HCT116 (cell line): Measurements from ENCODE around the gene SEZ6L2. TPM values are rescaled to one million over a fixed set of nuclear protein-coding genes. Genes with fewer than 3 reads are reported as not detected.

ENCODE experiments used
- ATAC-seq: fragments of 200-7000 bp; cut with Tn5 transposase; 2 replicates; pipeline ENCODE4 v1.9.1; 2020; ENCODE audit warnings: mild to moderate bottlenecking, moderate library complexity
- BruUV-seq: library from RNA; stranded (reverse); fragments of 400-500 nt; replicated peaks from 2 replicates; lab custom pipeline; 2021; lab: Mats Ljungman, UMichigan
- CTCF ChIA-PET: fragments of 300-600 bp; sonication (Branson Sonifier 250); formaldehyde crosslinking; loops from one replicate; lab custom pipeline; 2021; ENCODE audit warnings: antibody characterized with exemption; lab: Charles Lee
- POLR2A ChIA-PET: fragments of 300-600, 350-600 bp; sonication (Branson Sonifier 250); formaldehyde crosslinking; loops from one replicate; lab custom pipeline; 2021; ENCODE audit warnings: antibody characterized with exemption; lab: Charles Lee
- RAD21 ChIA-PET, 2 experiments: fragments of 300-600 bp; sonication (Branson Sonifier 250); formaldehyde crosslinking; loops; one replicate each; lab custom pipeline; 2023; ENCODE audit warnings: low total read pairs in 2 of 2; ENCODE audit not compliant: uncharacterized antibody in 2 of 2, unreplicated experiment in 2 of 2, low non-redundant PET in 1 of 2; lab: Charles Lee
- DNase-seq: peaks from one replicate; pipeline ENCODE4 v3.0.0-alpha.2; 2010; ENCODE audit warnings: low read depth, low spot score
- H2AFZ ChIP-seq: fragments of 200-600 bp; shearing (Covaris generic), sonication (generic); 2 replicates; pipeline ENCODE4 v1.6.1; 2017; ENCODE audit warnings: low read depth, mixed run types, mixed read lengths, antibody characterized with exemption, low read length; ENCODE audit not compliant: poor library complexity, severe bottlenecking
- H3K27ac ChIP-seq: 2 replicates; pipeline ENCODE4 v1.5.1; 2012; ENCODE audit warnings: low read depth, low read length
- H3K27me3 ChIP-seq: fragments of 200-600 bp; sonication (generic); 2 replicates; pipeline ENCODE4 v1.6.1; 2016; ENCODE audit warnings: mixed run types, low read length, mixed read lengths; ENCODE audit not compliant: insufficient read depth
- H3K36me3 ChIP-seq, 2 experiments: fragments of 200-500 bp in 1 of 2; fragments of 200-600 bp in 1 of 2; sonication (Bioruptor generic) in 1 of 2; sonication (generic) in 1 of 2; 2 replicates each; pipeline versions ENCODE4 v1.5.1 to v1.6.1; 2014 to 2016; ENCODE audit warnings: low read length in 2 of 2, inconsistent platforms in 1 of 2, mixed read lengths in 1 of 2, mixed run types in 1 of 2; ENCODE audit not compliant: insufficient read depth in 2 of 2, control insufficient read depth in 1 of 2
- H3K4me1 ChIP-seq, 2 experiments: fragments of 200-600 bp in 1 of 2; sonication (generic) in 1 of 2; 2 replicates each; pipeline versions ENCODE4 v1.5.1 to v1.6.1; 2012 to 2017; ENCODE audit warnings: low read length in 2 of 2, inconsistent platforms in 1 of 2, mild to moderate bottlenecking in 1 of 2, mixed read lengths in 1 of 2, mixed run types in 1 of 2, moderate library complexity in 1 of 2; ENCODE audit not compliant: insufficient read depth in 2 of 2, control insufficient read depth in 1 of 2
- H3K4me2 ChIP-seq: fragments of 200-600 bp; sonication (generic); 2 replicates; pipeline ENCODE4 v1.6.1; 2017; ENCODE audit warnings: mixed run types, low read length, mixed read lengths
- H3K4me3 ChIP-seq, 2 experiments: fragments of 200-600 bp in 1 of 2; sonication (generic) in 1 of 2; replicated peaks in 1 of 2; 2 replicates each; pipeline ENCODE4 v1.5.1; 2011 to 2016; ENCODE audit warnings: low read length in 2 of 2, control low read depth in 1 of 2, low read depth in 1 of 2, mild to moderate bottlenecking in 1 of 2, mixed read lengths in 1 of 2, mixed run types in 1 of 2
- H3K79me2 ChIP-seq: fragments of 200-600 bp; sonication (generic); 2 replicates; pipeline ENCODE4 v1.6.1; 2017; ENCODE audit warnings: mild to moderate bottlenecking, mixed run types, low read length, moderate library complexity, mixed read lengths; ENCODE audit not compliant: insufficient read depth
- H3K9ac ChIP-seq: fragments of 200-600 bp; sonication (generic); 2 replicates; pipeline ENCODE4 v1.6.1; 2016; ENCODE audit warnings: low read length, mixed read lengths
- H3K9me2 ChIP-seq: fragments of 200-600 bp; sonication (generic), shearing (Covaris generic); 2 replicates; pipeline ENCODE4 v1.6.1; 2017; ENCODE audit warnings: mixed run types, mild to moderate bottlenecking, moderate library complexity; ENCODE audit not compliant: insufficient read depth
- H3K9me3 ChIP-seq, 2 experiments: fragments of 200-500 bp in 1 of 2; fragments of 200-600 bp in 1 of 2; sonication (Bioruptor generic) in 1 of 2; sonication (generic) in 1 of 2; 2 replicates each; pipeline ENCODE4 v1.6.1; 2014 to 2017; ENCODE audit warnings: low read length in 2 of 2, mixed read lengths in 2 of 2, inconsistent platforms in 1 of 2, low read depth in 1 of 2, mild to moderate bottlenecking in 1 of 2, mixed run types in 1 of 2, moderate library complexity in 1 of 2; ENCODE audit not compliant: control insufficient read depth in 1 of 2, insufficient read depth in 1 of 2
- H4K20me1 ChIP-seq: fragments of 200-600 bp; sonication (generic), shearing (Covaris generic); 2 replicates; pipeline ENCODE4 v1.6.1; 2017; ENCODE audit warnings: mixed run types, mild to moderate bottlenecking, moderate library complexity; ENCODE audit not compliant: insufficient read depth
- EZH2 ChIP-seq: fragments of 200-600 bp; sonication (generic); IDR thresholded peaks from 2 replicates; pipeline ENCODE4 v1.6.1; 2017; ENCODE audit warnings: antibody characterized with exemption, mixed run types
- JUND ChIP-seq: IDR thresholded peaks from 2 replicates; pipeline ENCODE4 v1.6.1; 2012
- MAX ChIP-seq: IDR thresholded peaks from 2 replicates; pipeline ENCODE4 v1.6.1; 2012
- REST ChIP-seq: IDR thresholded peaks from 2 replicates; pipeline ENCODE4 v1.6.1; 2012; ENCODE audit warnings: low read depth
- SP1 ChIP-seq: IDR thresholded peaks from 2 replicates; pipeline ENCODE4 v1.6.1; 2012; ENCODE audit warnings: low read depth
- ZBTB33 ChIP-seq: IDR thresholded peaks from 2 replicates; pipeline ENCODE4 v1.6.1; 2011; ENCODE audit warnings: mild to moderate bottlenecking, low read length, moderate library complexity; ENCODE audit not compliant: insufficient replicate concordance; ENCODE audit errors: extremely low read depth
- ZFX ChIP-seq: fragments of 450-650 bp; IDR thresholded peaks from 2 replicates; pipeline ENCODE4 v1.6.1; 2017
- intact Hi-C: fragments of 100-400 bp; cut with micrococcal nuclease; formaldehyde crosslinking; loops from 2 replicates; pipeline ENCODE4 v1.10.0; 2022
- total RNA-seq: library from RNA; stranded (reverse); gene quantifications from one replicate; pipeline ENCODE4 v1.2.1, GENCODE V29; 2021; ENCODE audit not compliant: unreplicated experiment

Gene SEZ6L2
- total RNA-seq, 1 experiment from 2014 or later = 49.3 TPM

- ChIA-PET CTCF (interaction anchor here (2.5 kb wide), 1 partner anchor 9 kb away, joined by 12 read pairs; no protein-coding TSS in a partner anchor), POLR2A (no interaction called here), RAD21 (no interaction called here)
- no peak for TF ChIP-seq SP1
- Histone ChIP-seq H3K79me2 (no peaks in the 10 kb centered on the region), H3K4me3 (no peak overlapping the region), H4K20me1 (no peaks in the 10 kb centered on the region), H3K4me1 (peaks cover 0 to 6% of the 10 kb centered on the region in 2 experiments; a peak in 2 of 4 replicates), H3K9ac (no peak overlapping the region), H3K9me2 (no peaks in the 10 kb centered on the region), H3K4me2 (no peak overlapping the region), H2AFZ (no peak overlapping the region), H3K27ac (no peak overlapping the region), H3K36me3 (peaks cover 0 to 4% of the 10 kb centered on the region in 2 experiments; a peak in 2 of 4 replicates), H3K9me3 (no peaks in the 10 kb centered on the region), H3K27me3 (no peaks in the 10 kb centered on the region)
- DNase-seq (no peak), ATAC-seq (no peak)
- intact Hi-C loops = no loop called here
- BruUV-seq = no TSS peak
Observed at GRCh38 chr16:29839822-29840221, 59.5 kb downstream of the SEZ6L2 start.

GRCh38 chr16:29837841-29838240, 61.5 kb downstream of the SEZ6L2 start:
- H3K4me1 ChIP-seq = peaks cover 0 to 6% of the 10 kb centered on the region in 2 experiments; a peak in 2 of 4 replicates
- ATAC-seq (no peak), DNase-seq (no peak)
- ChIA-PET CTCF (interaction anchor here (1.5 kb wide), 1 partner anchor 22 kb away, joined by 4 read pairs; the partner anchor contains the start of gene PAGR1), POLR2A (interaction anchor here (0.6 to 1.4 kb wide), 2 partner anchors 11 to 29 kb away, joined by 5 to 7 read pairs; no protein-coding TSS in a partner anchor), RAD21 (no interaction called here)
- no TSS peak for BruUV-seq
- no peak overlapping the region for H3K4me2 ChIP-seq
- no peaks in the 10 kb centered on the region for H4K20me1 ChIP-seq
- H2AFZ ChIP-seq = no peak overlapping the region
- no peaks in the 10 kb centered on the region for H3K27me3 ChIP-seq
- no peaks in the 10 kb centered on the region for H3K79me2 ChIP-seq
- no peak overlapping the region for H3K9ac ChIP-seq
- no peaks in the 10 kb centered on the region for H3K9me3 ChIP-seq
- no peak overlapping the region for H3K4me3 ChIP-seq
- peaks cover 2 to 8% of the 10 kb centered on the region in 2 experiments; a peak in 3 of 4 replicates for H3K36me3 ChIP-seq
- intact Hi-C loops = no loop called here
- no peak overlapping the region for H3K27ac ChIP-seq
- TF ChIP-seq MAX (no peak), EZH2 (no peak), ZFX (no peak), ZBTB33 (no peak), JUND (no peak), REST (no peak)
- TF ChIP-seq, all 23 proteins: peak for 0
- no peaks in the 10 kb centered on the region for H3K9me2 ChIP-seq
